Stimulated activated memory B cell treated with anti-CD40 and anti-IgM and Interleukin-4, amounts not matched to agents 10 μg/mL and 1 μg/mL and 100 μg/mL, for 72 hours (primary cell): ENCODE data around the gene GOLGA6L22.
"Not testable (repeated sequence)": the region's sequence is repeated elsewhere in the genome, so short reads cannot be mapped to it uniquely, and the experiment has no call there.

Experiments
- ATAC-seq: fragments of 150-1000 bp; cut with Tn5 transposase; 2 replicates; pipeline ENCODE4 v1.10.0; 2021
- H3K27ac Mint-ChIP-seq: one replicate; pipeline ENCODE4 v1.8.0; 2022; ENCODE audit warnings: mild to moderate bottlenecking, mixed read lengths
- H3K27me3 Mint-ChIP-seq: one replicate; pipeline ENCODE4 v1.8.0; 2022; ENCODE audit warnings: mixed read lengths
- H3K36me3 Mint-ChIP-seq: one replicate; pipeline ENCODE4 v1.8.0; 2022; ENCODE audit warnings: mixed read lengths
- H3K4me1 Mint-ChIP-seq: one replicate; pipeline ENCODE4 v1.8.0; 2022; ENCODE audit warnings: mixed read lengths
- H3K4me3 Mint-ChIP-seq: one replicate; pipeline ENCODE4 v1.8.0; 2022; ENCODE audit warnings: mild to moderate bottlenecking, moderate library complexity, mixed read lengths
- H3K9me3 Mint-ChIP-seq: one replicate; pipeline ENCODE4 v1.8.0; 2022; ENCODE audit warnings: mixed read lengths

GOLGA6L22 gene, protein sequence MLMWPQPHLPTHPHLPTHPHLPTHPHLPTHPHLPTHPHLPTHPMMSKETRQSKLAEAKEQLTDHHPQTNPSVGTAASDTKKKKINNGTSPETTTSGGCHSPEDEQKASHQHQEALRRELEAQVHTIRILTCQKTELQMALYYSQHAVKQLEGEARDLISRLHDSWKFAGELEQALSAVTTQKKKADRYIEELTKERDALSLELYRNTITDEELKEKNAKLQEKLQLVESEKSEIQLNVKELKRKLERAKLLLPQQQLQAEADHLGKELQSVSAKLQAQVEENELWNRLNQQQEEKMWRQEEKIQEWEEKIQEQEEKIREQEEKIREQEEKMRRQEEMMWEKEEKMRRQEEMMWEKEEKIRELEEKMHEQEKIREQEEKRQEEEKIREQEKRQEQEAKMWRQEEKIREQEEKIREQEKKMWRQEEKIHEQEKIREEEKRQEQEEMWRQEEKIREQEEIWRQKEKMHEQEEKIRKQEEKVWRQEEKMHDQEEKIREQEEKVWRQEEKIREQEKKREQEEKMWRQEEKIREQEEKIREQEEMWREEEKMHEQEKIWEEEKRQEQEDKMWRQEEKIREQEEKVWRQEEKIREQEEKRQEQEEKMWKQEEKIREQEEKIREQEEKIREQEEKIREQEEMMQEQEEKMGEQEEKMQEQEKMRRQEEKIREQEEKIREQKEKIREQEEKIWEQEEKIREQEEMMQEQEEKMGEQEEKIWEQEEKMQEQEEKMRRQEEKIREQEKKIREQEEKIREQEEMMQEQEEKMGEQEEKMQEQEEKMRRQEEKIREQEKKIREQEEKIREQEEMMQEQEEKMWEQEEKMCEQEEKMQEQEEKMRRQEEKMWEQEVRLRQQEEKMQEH

DNA sequence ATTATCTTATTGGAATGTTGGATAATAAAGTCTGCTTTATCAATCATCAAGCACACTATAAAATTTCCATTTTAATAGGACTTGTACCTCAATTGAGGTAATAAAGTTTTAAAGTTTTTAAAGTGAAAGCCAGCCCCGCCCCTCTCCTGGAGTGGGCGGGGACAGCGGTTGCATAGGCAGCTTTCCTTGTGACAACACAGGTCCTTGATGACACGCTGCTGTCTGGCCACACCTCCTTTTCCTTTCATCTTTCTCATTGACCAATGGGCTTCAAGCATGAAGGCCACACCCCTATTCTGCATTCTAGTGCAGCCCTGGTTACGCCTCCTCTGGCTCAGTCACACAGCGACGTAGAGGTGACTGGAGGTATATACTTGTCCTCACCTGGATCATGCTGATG, at the start of gene GOLGA6L22:
TSS of gene GOLGA6L22 (plus strand) at position 301 of the 400 bp plus-strand sequence. CDS start at position 392, 91 bp downstream.
- not testable (repeated sequence) for ATAC-seq, H3K27ac Mint-ChIP-seq, H3K36me3 Mint-ChIP-seq, H3K4me3 Mint-ChIP-seq, H3K9me3 Mint-ChIP-seq, H3K27me3 Mint-ChIP-seq, H3K4me1 Mint-ChIP-seq

DNA sequence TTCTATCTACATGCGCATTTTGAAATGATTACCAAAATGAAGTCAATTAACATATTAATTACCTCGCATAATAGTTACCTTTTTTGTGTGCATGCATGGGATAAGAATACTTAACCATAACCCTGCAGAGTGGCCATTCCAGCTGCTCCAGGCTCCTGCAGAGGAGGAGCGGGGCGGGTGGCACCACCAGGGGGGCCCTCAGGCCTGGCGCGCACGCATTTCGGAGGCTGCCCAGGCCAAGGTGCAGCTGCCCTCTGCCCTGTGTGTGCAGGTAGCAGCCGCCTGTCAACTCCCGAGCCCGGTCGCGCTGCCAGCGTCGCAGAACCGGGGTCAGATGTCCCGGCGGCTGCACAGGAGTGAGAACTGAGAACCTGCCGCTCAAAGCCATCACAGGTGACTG, 41.4 kb upstream of the GOLGA6L22 start:
- ATAC-seq: peak; percentile 31

DNA sequence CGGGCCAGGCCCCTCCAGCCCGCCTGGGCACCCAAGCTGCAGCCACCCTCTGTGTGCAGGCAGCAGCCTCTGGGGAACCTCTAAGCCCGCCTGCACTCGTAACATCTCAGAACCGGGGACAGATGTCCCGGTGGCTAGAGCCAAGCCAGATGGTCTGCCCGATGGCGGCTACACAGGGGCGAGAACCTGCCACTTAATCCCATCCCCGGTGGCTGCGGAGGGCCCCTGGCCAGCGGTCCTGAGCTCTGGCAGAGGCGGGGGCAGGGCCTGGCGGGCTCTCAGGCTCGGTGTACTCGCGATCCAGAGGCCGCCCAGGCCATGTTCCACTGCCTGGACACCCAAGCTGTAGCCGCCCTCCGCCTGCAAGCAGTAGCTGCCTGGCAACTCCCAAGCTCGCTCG, 40.9 kb upstream of the GOLGA6L22 start:
- H3K36me3 Mint-ChIP-seq, H3K9me3 Mint-ChIP-seq, H3K27me3 Mint-ChIP-seq, H3K27ac Mint-ChIP-seq, H3K4me3 Mint-ChIP-seq, H3K4me1 Mint-ChIP-seq: not testable (repeated sequence)
- peak; percentile 20 for ATAC-seq

More for the DNA sequence above, 41.4 kb upstream of the GOLGA6L22 start:
- H3K27me3 Mint-ChIP-seq, H3K4me3 Mint-ChIP-seq, H3K4me1 Mint-ChIP-seq, H3K36me3 Mint-ChIP-seq, H3K27ac Mint-ChIP-seq, H3K9me3 Mint-ChIP-seq: not testable (repeated sequence)

DNA sequence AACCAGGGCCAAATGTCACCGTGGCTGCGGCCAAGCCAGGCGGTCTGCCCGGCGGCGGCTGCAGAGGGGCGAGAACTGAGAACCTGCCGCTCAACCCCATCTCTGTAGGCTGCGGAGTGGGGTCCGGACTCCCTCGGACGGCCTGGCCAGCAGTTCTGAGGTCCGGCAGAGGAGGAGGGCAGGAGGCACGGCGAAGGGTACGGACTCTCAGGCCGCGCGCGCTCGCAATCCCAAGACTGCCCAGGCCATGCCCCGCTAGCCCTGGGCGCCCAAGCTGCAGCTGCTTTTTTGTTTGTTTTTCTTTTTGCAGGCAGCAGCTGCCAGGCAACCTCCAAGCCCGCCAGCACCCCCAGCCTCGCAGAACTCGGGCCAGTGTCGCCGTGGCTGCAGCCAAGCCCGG, 40.5 kb upstream of the GOLGA6L22 start:
- H3K4me3 Mint-ChIP-seq, H3K9me3 Mint-ChIP-seq, H3K4me1 Mint-ChIP-seq, H3K27me3 Mint-ChIP-seq, H3K36me3 Mint-ChIP-seq, H3K27ac Mint-ChIP-seq: not testable (repeated sequence)
- ATAC-seq: peak; percentile 31

DNA sequence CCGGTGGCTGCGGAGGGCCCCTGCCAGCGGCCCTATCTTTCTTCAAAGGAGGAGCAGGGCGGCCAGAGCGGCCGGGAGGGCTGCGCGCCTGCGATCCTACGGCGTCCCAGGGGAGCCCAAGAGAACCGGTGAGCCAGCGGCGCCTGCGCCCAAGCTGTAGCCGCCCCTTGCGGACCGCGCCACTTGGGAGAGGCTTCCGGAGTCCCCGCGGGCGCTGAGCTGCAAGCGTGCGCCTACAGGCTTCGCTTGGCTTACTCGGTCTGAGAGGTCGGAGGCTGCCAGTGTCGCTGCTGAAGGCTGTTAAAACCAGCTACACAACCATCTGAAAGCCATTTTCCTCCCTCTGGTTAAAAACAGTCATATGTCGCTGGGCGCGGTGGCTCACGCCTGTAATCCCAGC, 40.0 kb upstream of the GOLGA6L22 start:
- H3K4me1 Mint-ChIP-seq, H3K9me3 Mint-ChIP-seq, H3K27me3 Mint-ChIP-seq, H3K27ac Mint-ChIP-seq, H3K36me3 Mint-ChIP-seq, H3K4me3 Mint-ChIP-seq: not testable (repeated sequence)
- ATAC-seq: peak; percentile 45

DNA sequence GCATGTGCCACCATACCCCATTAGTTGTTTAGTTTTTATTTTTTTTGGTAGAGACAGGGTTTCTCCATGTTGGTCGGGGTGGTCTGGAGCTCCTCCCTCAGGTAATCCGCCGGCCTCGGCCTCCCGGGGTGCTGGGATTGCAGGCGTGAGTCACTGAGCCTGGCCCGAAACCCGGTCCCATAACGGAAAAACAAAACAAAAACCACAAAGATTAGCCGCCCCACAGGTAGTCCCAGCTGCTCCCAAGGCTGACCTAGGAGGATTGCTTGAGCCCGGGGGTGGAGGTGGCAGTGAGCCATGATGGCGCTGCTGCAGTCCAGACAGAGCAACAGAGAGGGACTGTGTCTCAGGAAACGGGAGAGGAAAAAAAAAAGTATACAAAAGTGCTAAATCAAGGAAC, 38.4 kb upstream of the GOLGA6L22 start:
- not testable (repeated sequence) for H3K4me1 Mint-ChIP-seq, H3K9me3 Mint-ChIP-seq, H3K36me3 Mint-ChIP-seq

DNA sequence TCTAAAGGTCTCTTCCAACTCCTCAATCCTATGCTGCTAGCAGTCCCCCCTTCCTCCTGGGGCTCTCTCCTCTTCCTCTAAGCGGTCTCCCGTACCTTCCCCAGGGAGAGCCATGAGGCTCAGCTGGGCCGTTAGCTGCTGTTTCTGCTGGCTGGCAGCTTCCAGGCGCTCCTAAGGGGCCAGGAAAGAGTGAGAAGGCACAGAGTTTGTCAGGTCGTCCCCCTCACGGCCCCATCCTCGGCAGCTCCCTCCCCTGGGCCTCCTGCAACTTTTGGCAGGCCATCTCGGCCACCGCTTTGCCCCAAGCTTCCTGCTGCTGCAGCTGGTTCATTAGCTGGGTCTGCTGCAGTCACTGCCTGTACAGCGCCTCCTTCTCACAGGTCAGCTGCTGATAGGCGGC, 29.3 kb upstream of the GOLGA6L22 start:
- H3K9me3 Mint-ChIP-seq, H3K4me1 Mint-ChIP-seq, H3K36me3 Mint-ChIP-seq, H3K4me3 Mint-ChIP-seq, H3K27me3 Mint-ChIP-seq, H3K27ac Mint-ChIP-seq, ATAC-seq: not testable (repeated sequence)

More for the DNA sequence above, 38.4 kb upstream of the GOLGA6L22 start:
- H3K4me3 Mint-ChIP-seq, ATAC-seq, H3K27ac Mint-ChIP-seq, H3K27me3 Mint-ChIP-seq: not testable (repeated sequence)

DNA sequence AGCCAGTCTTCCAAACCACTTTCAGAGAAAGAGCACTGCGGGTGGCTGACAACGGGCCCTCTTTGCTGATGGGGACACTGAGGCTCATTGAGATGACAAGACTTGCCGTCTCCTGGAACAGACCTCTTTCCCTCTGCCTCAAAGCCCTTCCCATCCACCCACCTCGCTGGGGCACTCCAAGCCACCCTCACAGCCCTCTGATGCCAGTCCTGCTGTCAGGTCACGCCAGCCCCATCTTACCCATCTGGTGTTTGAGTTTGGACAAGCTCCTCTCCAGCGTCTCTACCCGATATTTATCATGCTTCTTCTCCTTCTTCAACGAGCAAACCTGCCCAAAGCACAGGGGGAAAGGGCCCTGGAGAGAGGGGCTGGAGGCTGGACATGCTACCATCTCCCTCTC, 27.0 kb upstream of the GOLGA6L22 start:
- not testable (repeated sequence) for H3K4me1 Mint-ChIP-seq, H3K27ac Mint-ChIP-seq, H3K4me3 Mint-ChIP-seq, ATAC-seq, H3K36me3 Mint-ChIP-seq, H3K27me3 Mint-ChIP-seq, H3K9me3 Mint-ChIP-seq

DNA sequence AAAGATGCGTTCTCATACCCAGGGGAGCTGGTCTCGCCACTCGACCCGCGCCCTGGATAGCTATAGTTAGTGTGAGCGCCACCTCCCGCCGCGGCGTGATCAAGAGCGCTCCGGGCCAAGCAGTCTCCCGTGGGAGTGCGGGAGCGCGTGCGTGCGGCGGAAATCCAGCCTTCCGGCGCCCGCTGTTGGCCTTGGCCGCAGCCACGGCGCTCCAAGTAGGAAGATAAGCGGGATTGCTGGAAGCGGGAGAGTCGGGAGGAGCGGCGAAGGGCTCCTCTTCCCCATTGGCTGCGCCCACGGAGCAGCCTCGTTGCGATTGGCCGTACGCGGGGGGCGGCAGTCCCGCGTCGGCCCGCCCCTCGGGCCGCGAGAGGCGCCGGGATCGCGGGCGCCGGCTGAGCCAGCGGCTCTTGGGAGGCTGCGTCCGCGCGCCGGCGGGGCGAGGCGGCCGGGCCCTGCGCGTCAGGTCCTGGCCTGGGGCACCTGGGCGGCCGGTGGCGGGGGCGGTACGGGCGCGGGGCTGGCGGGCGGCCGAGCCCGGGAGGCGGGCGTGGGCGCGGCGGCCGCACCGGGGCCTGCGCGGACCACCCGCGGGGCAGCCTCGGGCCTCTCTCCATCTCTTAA, 35.9 kb downstream of the GOLGA6L22 start:
- not testable (repeated sequence) for H3K27ac Mint-ChIP-seq, H3K4me1 Mint-ChIP-seq, H3K27me3 Mint-ChIP-seq, H3K9me3 Mint-ChIP-seq, ATAC-seq, H3K36me3 Mint-ChIP-seq
- H3K4me3 Mint-ChIP-seq: peak overlapping the region; percentile 85

DNA sequence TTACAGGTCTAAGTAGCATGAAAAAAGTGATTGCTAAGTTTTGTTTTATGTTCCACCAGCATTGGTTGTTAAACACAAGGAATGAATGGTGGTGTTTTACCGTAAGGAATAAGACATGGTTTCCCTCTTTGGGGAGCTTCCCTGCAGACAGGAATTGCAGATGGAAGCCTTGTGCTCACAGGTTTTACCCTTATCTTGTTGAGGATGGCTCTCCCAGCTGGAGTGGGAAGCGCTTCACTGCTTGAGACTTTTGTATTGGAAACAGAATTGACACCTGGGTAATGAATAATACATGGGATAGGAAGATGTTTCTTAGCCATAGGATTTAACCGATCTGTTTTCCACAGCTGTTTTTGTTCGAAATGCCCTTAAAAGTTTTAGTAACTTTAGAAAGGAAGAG, 38.5 kb downstream of the GOLGA6L22 start:
- H3K9me3 Mint-ChIP-seq, ATAC-seq, H3K4me1 Mint-ChIP-seq, H3K36me3 Mint-ChIP-seq, H3K4me3 Mint-ChIP-seq, H3K27me3 Mint-ChIP-seq, H3K27ac Mint-ChIP-seq: not testable (repeated sequence)

DNA sequence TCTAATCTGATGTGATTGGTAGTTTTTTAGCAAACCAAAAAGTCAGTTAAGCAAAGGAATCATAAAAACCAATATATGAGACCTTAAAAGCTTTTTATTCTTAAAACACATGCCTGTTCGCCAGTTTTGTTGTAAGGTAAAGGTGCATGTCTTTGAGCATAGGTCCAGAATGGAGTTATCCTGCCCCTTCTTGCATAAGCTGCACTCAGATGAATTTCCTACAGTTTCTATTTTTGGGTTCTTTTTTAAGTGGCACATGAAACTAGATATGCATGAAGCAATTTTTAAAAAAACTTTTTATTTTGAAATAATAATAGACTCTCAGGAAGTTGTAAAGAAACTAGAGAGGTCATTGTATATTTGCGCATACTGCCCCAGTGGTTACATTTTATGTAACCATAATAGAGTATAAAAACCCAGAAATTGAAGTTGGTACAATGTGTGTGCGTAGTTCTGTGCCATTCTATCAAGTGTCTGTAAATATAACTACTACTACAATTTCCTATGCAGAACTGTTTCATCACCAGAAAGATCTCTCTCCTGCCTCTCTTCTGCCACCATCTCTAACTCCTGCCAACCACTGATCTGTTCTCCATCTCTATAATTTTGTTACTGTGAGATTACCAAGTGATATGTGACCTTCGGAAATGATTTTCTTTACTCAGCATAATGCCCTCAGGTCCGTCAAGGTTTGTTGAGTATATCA, 39.7 kb downstream of the GOLGA6L22 start:
- H3K9me3 Mint-ChIP-seq, H3K36me3 Mint-ChIP-seq, H3K27me3 Mint-ChIP-seq, ATAC-seq, H3K27ac Mint-ChIP-seq, H3K4me3 Mint-ChIP-seq, H3K4me1 Mint-ChIP-seq: not testable (repeated sequence)

DNA sequence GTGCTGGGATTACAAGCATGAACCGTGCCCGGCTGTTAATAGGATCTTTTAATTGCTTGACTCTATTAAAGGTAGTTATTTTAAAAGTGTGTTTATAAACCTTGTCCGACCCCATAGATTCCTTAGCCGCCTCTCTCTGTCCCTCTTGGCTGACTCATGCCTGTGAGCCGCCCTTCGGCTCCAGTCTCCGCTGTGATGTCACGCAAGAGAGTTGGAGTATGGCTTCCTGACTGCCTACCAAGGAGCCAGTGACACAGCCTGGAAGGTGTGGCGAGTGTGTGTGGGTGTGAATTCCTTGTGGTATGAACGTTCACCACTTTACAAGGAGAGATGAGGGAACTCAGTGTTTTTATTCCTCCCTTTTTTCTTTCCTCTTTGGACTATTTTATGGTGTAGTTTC, 43.6 kb downstream of the GOLGA6L22 start:
- H3K9me3 Mint-ChIP-seq, H3K27me3 Mint-ChIP-seq, H3K27ac Mint-ChIP-seq, ATAC-seq, H3K4me3 Mint-ChIP-seq, H3K36me3 Mint-ChIP-seq, H3K4me1 Mint-ChIP-seq: not testable (repeated sequence)

DNA sequence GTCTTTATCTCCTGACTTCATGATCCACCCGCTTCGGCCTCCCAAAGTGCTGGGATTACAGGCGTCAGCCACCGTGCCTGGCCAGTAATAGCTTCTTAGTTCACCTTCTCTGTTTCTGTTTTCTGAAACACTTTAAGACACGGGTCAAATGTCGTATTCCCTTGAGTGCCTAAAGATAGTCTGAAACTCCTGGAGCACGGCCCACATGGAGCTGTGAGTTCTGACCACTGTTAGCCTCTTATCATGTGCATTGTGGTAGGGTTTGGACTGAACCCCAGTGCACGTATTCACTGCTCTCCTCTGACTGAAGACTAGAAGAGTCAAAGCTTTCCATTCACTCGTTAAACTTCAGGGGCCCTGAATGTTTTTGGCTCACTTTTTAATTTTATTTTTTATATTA, 48.3 kb downstream of the GOLGA6L22 start:
- H3K4me3 Mint-ChIP-seq, H3K9me3 Mint-ChIP-seq, H3K27me3 Mint-ChIP-seq, H3K36me3 Mint-ChIP-seq, H3K27ac Mint-ChIP-seq, ATAC-seq, H3K4me1 Mint-ChIP-seq: not testable (repeated sequence)

DNA sequence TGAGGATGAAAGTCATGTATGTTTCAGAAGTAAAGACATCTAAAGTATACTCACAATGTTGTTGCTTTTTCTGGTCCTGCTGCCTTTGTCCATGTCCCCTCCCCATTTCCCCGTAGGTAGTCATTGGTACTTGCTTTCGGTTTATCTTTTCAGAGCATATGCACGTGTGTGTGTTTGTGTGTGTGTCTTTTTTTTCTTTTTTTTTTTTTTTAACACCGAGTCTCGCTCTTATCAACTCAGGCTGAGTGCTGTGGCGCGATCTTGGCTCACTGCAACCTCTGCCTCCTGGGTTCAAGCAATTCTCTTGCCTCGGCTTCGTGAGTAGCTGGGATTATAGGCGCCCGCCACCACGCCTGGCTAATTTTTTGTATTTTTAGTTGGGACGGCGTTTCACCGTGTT, 57.4 kb downstream of the GOLGA6L22 start:
- H3K4me3 Mint-ChIP-seq, H3K27me3 Mint-ChIP-seq, H3K36me3 Mint-ChIP-seq, H3K9me3 Mint-ChIP-seq, ATAC-seq, H3K4me1 Mint-ChIP-seq, H3K27ac Mint-ChIP-seq: not testable (repeated sequence)
